Kidney (tissue), 14 donors: ENCODE results near the gene THSD4. TPM values are rescaled to one million over a fixed set of nuclear protein-coding genes. Genes with fewer than 3 reads are reported as not detected.

Source experiments
- DNase-seq, 5 donors: peaks; one replicate each; pipeline ENCODE4 v3.0.0-alpha.2; 2013 to 2020
- FAIRE-seq: peaks from 2 replicates; lab custom pipeline; 2012; peaks lifted over from hg19 to GRCh38; lab: Jason Lieb, UNC
- H3K27ac ChIP-seq, 2 donors: one replicate each; pipeline ENCODE4 v1.7.0; 2013; ENCODE audit warnings: low read depth in 2 of 2, low read length in 2 of 2, inconsistent platforms in 1 of 2
- H3K27me3 ChIP-seq: one replicate; pipeline ENCODE4 v1.7.1; 2013; ENCODE audit warnings: low read length, inconsistent platforms; ENCODE audit not compliant: control insufficient read depth, insufficient read depth
- H3K36me3 ChIP-seq, 3 donors: one replicate each; pipeline versions ENCODE4 v1.7.0 to v1.7.1; 2013; ENCODE audit warnings: low read length in 3 of 3, control low read depth in 1 of 3, inconsistent platforms in 1 of 3; ENCODE audit not compliant: insufficient read depth in 3 of 3, control insufficient read depth in 2 of 3
- H3K4me1 ChIP-seq, 3 donors: one replicate each; pipeline versions ENCODE4 v1.7.0 to v1.7.1; 2013; ENCODE audit warnings: low read length in 3 of 3, inconsistent platforms in 1 of 3, low read depth in 1 of 3; ENCODE audit not compliant: control insufficient read depth in 2 of 3, insufficient read depth in 2 of 3
- H3K4me3 ChIP-seq, 3 donors: one replicate each; pipeline versions ENCODE4 v1.7.0 to v1.8.1; 2013; ENCODE audit warnings: low read length in 3 of 3, control low read depth in 1 of 3, inconsistent platforms in 1 of 3
- H3K9ac ChIP-seq, 3 donors: one replicate each; pipeline versions ENCODE4 v1.7.0 to v1.7.1; 2013; ENCODE audit warnings: low read length in 3 of 3, control low read depth in 1 of 3, inconsistent platforms in 1 of 3
- H3K9me3 ChIP-seq, 3 donors: one replicate each; pipeline versions ENCODE4 v1.7.0 to v1.7.1; 2013; ENCODE audit warnings: low read length in 3 of 3, control low read depth in 1 of 3, inconsistent platforms in 1 of 3; ENCODE audit not compliant: control insufficient read depth in 2 of 3, insufficient read depth in 1 of 3
- CTCF ChIP-seq: IDR thresholded peaks from 3 replicates; pipeline ENCODE4 v1.5.1; 2012; ENCODE audit warnings: mild to moderate bottlenecking, moderate library complexity, borderline replicate concordance; ENCODE audit not compliant: insufficient read depth; ENCODE audit errors: extremely low read depth
- intact Hi-C: fragments of 100-400 bp; cut with DNase I; formaldehyde crosslinking; loops from one replicate; pipeline ENCODE4 v1.11.1; 2022
- polyA plus RNA-seq: library from polyadenylated mRNA; stranded (reverse); fragments of 350-450 nt; fragmentation: Illumina TruSeq; extraction: RNeasy Lipid Tissue Mini Kit (QIAGEN cat#74804); gene quantifications from one replicate; pipeline ENCODE4 v1.2.3, GENCODE V29; 2014; ENCODE audit warnings: low read depth, low replicate concordance; ENCODE audit not compliant: insufficient read depth
- total RNA-seq: library from RNA; stranded (reverse); fragmentation: NEBNext Ultra II Directional; extraction: Animal tissue kit (Norgen Biotek cat#: 25700); gene quantifications from one replicate; pipeline ENCODE4 v1.2.1, GENCODE V29; 2021
- donor health status: control.
- donor health status: control.
- donor health status: control.
- donor health status: control.
- donor health status: control.
- donor health status: DM: yes; HTN: yes; CAD: no.
- donor health status: Normal renal cell carcinoma (clear cell type).

THSD4 gene
- total and polyA plus RNA-seq, 2 donors from 2014 or later = 9.4 to 36.3 TPM

GRCh38 chr15:71422530-71423259, 307.4 kb downstream of the THSD4 start:
- H3K27ac ChIP-seq = no peak overlapping the region
- no peak overlapping the region for H3K9ac ChIP-seq
- intact Hi-C loops = no loop called here
- H3K4me1 ChIP-seq = no peaks in the 10 kb centered on the region
- H3K9me3 ChIP-seq = no peaks in the 10 kb centered on the region
- FAIRE-seq (no peak), DNase-seq (no peak)
- no peak for TF ChIP-seq CTCF
- H3K4me3 ChIP-seq = no peak overlapping the region
- H3K36me3 ChIP-seq = no peaks in the 10 kb centered on the region
- H3K27me3 ChIP-seq = no peaks in the 10 kb centered on the region

- H3K27ac ChIP-seq = no peak overlapping the region
- no peaks in the 10 kb centered on the region for H3K27me3 ChIP-seq
- no peaks in the 10 kb centered on the region for H3K9me3 ChIP-seq
- no peak overlapping the region for H3K9ac ChIP-seq
- no peaks in the 10 kb centered on the region for H3K36me3 ChIP-seq
- no peak overlapping the region for H3K4me3 ChIP-seq
- no peaks in the 10 kb centered on the region for H3K4me1 ChIP-seq
- intact Hi-C loops = no loop called here
- FAIRE-seq (no peak), DNase-seq (no peak)
- no peak for TF ChIP-seq CTCF
These were observed 309.5 kb downstream of the THSD4 start for GRCh38 chr15:71424765-71425164.

GRCh38 chr15:71425388-71425787, 310.1 kb downstream of the THSD4 start:
- H3K4me3 ChIP-seq = no peak overlapping the region
- FAIRE-seq (no peak), DNase-seq (no peak)
- H3K9ac ChIP-seq = no peak overlapping the region
- TF ChIP-seq CTCF = no peak
- no peaks in the 10 kb centered on the region for H3K36me3 ChIP-seq
- H3K4me1 ChIP-seq = no peaks in the 10 kb centered on the region
- intact Hi-C loops = no loop called here
- no peak overlapping the region for H3K27ac ChIP-seq
- no peaks in the 10 kb centered on the region for H3K9me3 ChIP-seq
- no peaks in the 10 kb centered on the region for H3K27me3 ChIP-seq
